Glomerular endothelial cell (primary cell): ENCODE measurements around the gene KRT16. TPM values are rescaled to one million over a fixed set of nuclear protein-coding genes. Genes with fewer than 3 reads are reported as not detected.
"Not testable (repeated sequence)": the region's sequence is repeated elsewhere in the genome, so short reads cannot be mapped to it uniquely, and the experiment has no call there.

Source experiments
- DNase-seq: peaks from one replicate; pipeline ENCODE4 v3.0.0-alpha.2; 2011; ENCODE audit warnings: low read depth, low spot score; ENCODE audit errors: extremely low read depth
- total RNA-seq: library from RNA; depleted of rRNA; stranded (reverse); fragments of >200 nt; gene quantifications from 2 replicates; pipeline ENCODE4 v1.2.3, GENCODE V29; 2015

The KRT16 gene
- total RNA-seq, 1 donor from 2014 or later, result not detected

DNA sequence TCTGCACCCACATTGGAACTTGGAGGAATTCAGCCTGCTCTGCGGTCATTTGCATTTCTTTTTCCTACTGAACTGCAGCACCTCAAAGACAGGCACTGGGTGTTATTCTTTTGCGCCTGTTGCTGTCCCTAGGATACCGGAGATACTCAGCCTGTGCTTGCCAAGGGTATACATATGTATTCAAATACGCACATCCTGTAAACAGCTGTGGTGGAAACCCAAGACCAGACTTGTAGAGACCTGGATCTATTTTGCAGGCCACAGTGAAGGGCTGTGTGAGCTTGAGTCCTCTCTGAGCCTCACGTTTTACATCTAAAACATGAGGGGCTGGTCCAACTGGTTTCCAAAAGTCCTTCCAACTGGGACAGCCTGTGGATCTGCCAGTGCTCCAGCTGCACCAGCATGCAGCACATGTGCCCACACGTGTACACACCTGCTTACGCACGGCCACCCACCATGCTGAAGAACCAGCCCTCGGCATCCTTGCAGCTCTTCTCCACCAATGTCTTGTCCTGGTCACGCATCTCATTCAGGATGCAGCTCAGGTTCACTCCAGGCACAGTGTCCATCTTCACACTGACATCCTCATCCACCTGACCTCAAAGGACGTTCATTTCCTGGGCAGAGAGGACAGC, 16.2 kb upstream of the KRT16 start:
- DNase-seq, result not testable (repeated sequence)

DNA sequence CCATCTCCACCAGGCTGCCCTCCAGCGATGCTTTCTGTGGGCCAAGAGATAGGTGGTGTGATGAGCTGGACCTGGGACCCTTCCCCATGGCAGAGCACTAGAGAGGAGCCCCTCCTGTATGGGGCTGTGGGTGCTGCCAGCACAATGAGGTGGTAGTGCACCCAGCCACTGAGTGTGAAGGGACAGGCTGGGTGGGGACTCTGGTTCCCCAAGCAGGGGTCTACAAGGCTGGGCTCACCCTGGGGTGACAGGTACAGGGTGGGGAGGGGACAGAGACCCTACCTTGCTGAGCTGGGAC, 15.5 kb upstream of the KRT16 start:
- DNase-seq, result not testable (repeated sequence)

DNA sequence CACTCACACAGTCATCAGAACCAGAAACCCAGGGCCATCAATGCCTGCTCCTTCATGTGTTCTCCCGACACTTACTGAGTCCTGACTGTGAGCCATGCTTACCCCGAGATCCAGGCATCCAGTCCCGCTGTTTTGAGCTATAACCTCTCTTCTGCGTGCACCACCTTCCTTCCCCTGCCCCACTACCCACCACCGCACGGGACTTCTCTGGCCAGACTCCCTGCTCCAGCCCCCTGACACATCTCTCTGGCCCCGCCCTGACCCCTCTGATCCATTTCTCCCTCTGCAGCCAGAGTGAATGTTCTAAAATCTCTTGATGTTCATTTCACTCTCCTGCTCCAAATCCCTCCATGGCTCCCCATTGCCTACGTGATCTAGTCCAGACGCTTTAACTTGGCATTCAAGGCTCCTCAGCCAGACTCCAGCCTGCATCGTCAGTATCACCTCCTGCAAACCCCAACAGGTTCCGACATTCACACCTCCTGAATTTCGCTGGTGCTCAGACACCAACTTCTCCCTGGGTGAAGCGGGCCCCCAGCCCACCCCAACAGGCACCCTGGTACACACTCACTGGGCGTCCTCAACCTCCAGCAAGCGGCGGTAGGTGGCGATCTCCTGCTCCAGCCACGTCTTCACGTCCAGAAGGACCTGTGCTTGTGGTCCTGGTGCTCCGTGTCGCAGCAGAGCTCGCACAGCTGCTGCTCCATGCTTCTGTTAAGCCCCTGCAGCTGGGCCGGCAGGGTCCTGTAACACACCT, 14.9 kb upstream of the KRT16 start:
- no peak for DNase-seq

DNA sequence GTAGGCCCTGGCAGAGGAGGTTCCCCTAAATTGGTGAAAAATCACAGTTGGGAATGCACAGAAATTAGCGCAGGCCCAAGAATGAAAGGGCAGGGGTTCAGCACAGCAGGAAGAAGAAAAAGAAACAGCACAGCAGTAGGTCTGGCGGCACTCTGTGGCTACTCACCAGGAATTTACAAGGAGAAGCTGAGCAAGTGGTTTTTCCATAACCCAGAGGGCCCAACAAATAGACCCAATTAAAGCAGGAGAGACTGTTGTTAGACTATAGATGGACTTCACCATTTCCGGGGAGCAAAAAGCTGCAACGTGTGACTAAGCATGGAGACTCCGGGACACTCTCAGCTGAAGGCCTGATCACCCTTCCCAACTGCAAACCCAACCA, 14.3 kb upstream of the KRT16 start:
- DNase-seq, result not testable (repeated sequence)

DNA sequence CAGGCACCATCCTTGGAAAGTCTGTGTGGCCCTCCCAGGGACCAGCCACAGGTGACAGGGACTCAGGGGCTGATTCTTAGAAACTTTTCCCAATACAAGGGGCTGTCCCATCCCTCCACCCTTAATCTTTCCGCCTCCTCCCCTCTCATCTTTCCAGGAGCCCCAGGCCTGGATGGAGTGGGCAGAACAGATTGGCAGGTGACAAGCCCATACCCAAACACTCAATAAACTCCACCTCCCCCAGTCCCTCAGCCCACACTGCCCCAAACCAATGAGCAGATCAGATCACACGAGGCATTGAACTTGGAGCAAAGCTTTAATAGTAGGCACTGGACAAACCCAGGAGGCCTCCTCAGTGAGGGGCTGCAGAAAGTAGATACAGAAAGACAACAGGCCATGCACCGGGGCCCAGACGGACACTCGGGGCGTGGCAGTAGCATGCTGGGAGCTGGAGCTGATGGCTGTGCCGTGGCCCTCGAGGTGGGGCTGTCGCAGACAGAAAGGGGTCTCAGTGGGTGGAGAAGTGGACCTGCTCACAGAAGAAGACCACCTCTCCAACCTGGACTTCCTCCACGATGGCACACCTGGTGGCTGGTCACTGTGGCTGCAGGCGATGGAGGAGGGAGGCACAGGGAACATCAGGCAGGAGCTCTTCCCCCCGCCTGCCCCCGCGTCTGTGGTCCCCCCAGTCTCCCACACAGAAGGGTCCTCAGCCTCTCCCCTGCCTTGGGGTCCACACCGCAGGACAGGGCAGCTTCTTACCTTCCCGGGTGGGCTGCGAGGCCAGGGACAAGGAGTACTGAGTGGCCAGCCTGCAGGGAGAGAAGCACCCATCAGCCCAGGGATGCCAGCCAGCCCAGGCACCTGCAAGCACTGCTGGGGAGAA, 13.7 kb upstream of the KRT16 start:
- not testable (repeated sequence) for DNase-seq

DNA sequence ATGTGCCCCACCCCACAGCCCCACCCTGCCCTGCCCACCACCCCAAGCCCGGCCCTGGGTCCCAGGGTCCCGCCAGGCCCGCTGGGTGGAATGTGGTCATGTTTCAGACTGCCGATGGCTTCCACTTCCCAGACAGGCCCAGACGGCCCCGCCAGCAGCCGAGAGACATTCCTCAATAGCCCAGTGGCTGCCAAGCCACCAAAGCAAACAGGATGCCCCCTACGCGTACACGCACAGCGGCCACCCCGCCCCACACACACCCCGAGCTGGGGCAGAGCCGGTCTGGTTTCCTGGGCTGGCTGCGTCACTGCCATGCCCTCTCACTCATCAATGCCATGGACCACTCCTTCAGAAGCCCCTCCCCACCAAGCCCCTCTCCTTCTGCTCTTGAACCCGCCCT, 13.0 kb upstream of the KRT16 start:
- DNase-seq, result no peak

DNA sequence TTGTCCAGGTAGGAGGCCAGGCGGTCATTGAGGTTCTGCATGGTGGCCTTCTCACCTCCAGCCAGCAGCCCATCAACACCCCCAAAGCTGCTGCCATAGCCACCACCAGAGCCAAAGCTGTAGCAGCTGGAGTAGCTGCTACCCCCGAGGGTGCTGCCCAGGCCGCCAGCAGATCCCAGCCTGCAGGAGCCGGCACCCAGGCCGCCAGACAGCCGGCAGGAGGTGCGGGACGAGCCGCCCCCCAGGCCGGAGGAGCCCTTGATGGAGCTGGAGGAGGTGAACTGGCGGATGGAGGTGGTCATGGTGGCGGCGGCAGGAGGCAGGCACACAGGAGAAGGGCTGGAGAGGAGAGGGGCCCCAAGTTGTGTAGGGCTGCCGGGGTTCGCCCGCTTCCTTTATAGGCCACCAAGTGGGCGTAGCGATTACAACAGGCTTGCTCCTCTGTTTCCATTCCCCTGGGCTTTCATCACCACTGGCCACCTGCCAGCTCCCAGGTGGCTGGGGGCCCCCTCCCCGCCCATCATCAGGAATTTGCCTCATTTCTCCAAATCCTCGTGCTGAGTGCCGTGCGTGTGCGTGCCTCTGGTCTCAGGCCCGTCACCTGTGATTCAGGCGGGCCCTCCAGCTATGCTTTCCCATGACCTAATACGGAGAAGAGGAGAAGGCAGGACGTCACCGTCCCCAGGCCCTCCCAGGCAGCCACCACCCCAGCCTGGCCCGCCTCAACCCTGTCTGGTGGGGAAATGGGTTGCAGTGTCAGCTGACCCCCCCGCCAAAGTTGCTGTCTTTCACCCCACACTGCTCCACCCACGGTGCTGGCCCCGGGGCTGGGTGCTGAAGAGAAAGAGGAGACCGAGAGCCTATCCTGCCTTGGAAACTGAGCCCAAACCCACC, 11.9 kb upstream of the KRT16 start, which contains the start of gene KRT17:
KRT17 (minus strand) TSS at position 368 of the 894 bp plus-strand sequence; CDS start at position 302, 66 bp downstream.
- no peak for DNase-seq

DNA sequence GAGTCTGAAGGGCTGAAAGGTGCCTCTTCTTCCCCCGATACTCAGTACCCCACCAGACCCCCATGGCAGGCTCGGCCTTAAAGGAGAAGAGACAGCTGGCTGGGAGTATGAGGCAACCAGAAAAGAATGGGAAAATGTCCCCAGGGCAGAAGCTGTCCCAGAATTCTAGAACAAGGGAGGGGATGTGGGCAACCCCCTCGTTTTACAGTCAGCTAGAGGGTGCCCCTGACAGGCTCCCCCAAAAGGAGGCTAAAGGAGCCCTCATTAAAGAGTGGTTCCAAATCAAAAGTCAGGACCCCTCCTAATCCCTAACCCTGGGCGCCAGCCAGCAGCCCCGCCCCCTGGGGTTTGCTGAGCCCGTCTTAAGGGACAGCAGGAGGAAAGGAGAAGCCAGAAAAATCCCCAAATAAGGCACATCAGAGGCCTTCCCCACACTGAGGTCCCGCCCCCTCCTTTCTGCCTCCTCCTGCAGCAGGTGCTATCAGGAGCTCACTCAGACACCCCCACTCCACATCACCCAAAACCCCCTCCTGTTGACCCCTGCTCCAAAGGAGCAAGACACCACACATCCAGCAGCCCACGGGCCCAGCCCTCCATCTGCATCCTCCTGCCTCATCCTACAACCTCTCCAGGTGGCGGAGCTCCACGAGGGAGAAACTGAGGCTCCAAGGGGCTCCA, 10.8 kb upstream of the KRT16 start:
- not testable (repeated sequence) for DNase-seq

DNA sequence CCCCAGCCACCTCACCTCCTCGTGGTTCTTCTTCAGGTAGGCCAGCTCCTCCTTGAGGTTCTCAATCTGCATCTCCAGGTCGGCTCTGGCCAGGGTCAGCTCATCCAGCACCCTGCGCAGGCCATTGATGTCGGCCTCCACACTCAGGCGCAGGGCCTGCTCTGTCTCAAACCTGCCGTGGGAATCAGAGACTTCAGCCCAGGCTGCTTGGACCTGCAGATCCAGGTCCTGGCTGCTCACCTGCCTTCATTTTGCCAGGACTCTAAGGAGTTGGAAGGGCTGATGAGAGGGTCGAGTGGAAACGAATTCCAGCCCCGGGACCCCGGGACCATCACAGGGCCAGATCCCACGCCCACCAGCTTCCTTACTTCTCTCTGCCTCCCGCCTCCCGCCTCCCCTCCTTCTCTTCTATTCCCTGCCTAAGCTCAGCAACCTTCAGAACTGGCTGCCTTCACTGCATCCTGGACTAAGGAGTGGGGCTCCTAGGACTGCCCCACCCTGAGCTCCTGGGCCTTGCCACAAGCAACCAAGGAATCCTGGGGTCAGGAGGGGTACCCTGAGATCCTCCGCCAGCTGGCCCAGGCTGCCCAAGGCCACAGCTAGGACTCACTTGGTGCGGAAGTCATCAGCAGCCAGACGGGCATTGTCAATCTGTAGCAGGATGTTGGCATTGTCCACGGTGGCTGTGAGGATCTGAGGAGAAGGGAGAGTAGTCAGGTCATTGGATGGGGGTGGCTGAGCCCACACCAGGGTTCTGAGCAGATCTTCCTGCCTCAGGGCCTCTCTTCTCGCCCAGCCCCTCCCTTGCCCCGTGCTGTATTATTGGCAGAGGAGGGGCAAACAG, 10.0 kb upstream of the KRT16 start:
- not testable (repeated sequence) for DNase-seq

DNA sequence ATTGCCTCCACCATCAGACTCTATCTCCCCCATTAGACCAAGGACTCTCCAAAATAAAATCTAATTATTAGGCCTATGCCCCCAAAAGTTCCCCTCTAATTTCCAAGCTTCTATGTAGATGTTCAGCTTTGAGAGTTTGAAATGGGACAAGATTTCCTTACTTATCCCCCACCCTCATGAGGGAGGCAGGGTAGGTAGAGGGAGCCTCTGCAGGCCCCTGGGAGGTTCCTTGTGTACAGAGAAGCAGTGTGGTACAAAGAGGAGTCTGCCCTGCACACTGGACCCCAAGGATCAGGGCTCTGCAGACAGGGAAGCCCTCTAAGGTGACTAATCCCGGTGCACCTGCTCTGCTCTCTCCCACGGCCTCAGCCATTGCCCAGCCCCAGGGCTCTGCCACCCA, 9.3 kb upstream of the KRT16 start:
- DNase-seq, result no peak

DNA sequence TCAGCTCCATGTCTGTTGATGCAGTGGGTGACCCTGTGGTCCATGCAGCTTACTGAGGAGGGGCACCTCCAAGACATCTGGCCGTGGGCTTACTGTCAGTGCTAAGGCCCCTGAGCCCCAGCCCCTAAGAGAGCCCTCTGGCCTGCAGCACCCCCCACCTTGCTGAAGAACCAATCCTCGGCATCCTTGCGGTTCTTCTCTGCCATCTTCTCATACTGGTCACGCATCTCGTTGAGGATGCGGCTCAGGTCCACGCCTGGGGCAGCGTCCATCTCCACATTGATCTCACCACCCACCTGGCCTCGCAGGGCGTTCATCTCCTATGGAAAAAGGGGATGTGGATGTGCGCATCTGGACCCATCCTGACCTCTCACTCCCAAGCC, 8.9 kb upstream of the KRT16 start:
- DNase-seq, result not testable (repeated sequence)

DNA sequence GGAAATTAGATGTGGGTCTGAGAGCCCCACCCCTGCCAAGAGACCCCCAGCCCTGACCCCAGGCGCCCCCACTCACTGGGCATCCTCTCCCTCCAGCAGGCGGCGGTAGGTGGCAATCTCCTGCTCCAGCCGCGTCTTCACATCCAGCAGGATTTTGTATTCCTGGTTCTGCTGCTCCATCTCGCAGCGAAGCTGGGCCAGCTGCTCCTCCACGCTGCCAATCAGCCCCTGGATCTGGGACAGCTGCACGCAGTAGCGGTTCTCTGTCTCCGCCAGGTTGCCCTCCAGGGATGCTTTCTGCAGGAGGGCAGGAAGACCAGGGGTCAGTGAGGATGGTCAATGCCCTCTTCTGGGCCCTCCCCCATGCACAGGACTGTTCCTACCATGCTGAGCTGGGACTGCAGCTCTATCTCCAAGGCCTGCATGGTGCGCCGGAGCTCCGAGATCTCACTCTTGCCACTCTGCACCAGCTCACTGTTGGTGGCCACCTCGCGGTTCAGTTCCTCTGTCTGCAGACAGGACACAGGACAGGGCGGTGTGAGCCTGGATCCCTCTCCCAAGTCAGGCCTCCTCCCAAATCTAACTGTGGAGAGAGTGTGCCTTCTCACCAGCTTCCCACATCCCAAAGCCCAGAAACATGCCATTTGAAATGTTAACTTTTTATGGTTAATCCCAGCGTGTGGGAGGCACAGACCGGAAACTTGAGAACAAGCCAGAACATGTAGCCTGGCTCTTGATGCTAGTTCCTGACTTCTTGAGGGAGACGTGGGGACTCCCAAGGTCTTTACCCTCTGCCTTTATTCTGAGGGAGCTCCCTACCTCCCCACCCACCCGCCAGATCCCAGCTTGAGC, 8.2 kb upstream of the KRT16 start:
- DNase-seq, result no peak

DNA sequence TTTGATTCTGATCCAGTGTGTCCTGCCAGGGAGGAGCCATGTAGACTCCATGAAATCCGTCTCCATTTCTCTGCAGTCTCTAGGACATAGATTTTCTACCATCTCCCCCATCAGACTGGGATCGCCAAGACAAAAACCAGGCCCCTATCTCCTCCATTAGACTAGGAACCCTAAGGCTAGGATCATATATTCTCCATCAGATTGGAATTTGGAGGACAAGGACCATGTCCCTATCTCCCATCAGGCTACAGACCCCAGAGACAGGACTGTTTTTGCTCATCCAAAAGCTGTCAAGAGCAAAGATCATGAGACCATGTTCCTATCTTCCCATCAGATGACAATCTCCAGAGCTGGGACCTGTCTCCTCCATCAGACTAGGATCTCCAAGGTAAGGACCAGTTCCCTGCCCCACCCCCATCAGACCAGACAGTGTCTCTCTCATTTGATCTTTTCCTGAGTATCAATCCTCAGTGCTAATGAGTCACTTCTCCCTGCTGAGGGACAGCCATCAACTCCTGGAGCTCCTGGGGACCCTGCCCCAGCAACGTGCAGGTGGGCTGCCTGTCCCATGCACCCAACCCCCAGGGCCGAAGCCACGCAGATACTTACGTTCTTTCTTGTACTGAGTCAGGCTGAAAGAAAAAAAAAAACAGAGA, 7.5 kb upstream of the KRT16 start:
- DNase-seq, result not testable (repeated sequence)

DNA sequence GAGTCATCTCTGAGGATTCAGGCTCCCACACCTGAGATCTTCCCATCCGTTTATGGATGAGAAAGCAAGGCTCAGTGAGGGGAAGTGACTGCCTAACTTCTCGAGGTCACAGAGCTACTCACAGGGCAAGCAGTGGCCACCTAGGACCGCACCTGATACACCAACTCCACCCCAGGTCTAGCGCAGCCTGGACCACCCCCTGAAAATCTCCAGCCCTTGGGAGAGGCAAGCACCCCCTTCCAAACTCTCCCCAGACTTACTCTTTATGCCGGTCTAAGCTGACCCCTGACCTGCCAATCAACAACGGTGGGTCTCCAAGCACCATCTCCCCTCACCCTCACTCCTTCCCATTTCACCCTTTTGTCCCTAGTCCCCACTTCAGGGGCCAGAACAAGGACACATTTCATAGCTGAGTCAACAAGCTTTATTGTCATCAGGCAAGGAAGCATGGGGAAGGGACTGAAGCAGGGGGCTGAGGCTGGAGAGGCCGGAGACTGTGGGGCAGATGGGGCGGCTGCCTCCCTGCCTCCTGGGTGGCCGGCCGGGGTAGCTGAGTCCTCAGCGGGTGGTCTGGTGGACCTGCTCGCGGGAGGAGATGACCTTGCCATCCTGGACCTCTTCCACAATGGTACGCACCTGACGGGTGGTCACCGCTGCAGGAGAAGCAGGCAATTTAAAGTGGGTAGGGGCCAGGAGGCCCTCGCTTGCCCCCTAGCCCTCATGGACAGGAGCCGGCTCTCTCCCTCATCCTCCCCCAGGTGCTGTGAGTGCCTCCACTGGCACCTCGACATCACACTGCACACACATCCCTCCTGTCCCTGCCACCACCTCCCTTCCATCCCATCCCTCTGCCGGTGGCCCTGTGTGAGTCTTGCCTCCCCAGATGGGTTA, 6.7 kb upstream of the KRT16 start:
- no peak for DNase-seq

DNA sequence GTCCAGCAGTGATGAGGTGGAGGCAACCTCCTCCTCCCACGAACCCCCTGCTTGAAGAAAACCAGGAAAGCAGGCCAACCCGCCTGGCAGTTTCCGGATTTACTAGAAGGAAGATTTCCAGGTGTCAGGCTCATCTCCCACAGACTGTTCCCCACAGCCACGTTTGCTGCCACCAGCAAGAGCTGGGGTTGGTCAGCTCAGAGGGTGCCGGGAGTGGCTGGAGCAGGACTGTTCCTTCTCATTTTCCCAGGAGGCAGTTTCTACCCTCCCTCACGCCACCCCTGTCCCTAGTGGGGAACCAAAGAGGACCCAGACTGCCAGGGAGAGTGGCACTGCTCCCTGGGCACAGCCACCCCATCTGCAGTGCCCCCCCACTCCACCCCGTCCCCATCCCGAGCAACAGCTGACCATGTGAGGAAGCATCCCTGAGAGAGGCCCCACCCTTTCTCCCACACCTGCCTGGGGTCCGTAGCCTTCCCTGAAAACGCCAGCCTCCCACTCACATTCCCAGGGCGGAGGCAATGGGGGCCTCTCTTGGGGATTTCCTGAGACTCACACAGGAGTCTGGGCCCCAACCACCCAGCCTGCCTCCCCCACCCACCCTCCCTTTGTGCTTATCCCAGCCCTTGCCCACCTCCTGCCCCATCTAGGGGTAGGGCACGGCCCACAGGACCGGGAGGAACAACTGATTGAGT, 5.9 kb upstream of the KRT16 start:
- no peak for DNase-seq

DNA sequence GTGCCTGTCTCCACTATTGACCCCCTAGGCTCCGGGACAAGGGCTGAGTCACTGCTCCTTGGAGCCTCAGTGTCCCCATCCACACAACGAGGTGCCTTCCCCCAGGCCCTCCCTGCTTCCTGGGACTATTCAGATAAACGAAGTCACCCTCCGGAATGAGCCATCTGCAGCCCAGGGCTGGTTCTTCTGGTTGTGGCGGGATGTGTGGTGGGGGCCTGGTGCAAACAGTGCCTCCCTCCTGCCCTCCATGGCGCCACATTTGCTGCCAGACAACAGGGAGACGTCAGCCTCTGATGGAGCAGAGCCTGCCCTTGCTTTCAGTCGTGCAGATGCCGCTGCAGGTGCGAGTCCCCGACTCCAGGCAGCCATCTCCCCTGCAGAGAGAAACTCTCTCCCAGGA, 5.1 kb upstream of the KRT16 start:
- DNase-seq, result no peak
